Prostate gland (tissue), 2 donors: ENCODE data around the gene PSME2.

ENCODE experiments used
- POLR2A ChIP-seq: fragments of 450-650 bp; IDR thresholded peaks from one replicate; pipeline ENCODE4 v1.6.1; 2016; ENCODE audit warnings: antibody characterized with exemption, mild to moderate bottlenecking
- TF ChIP-seq, protein P1 (sequence below), 4 experiments: fragments of 200-600 bp in 2 of 4; fragments of 450-650 bp in 2 of 4; sonication (generic) in 2 of 4; IDR thresholded peaks; 1 replicate in 3 of 4; 2 replicates in 1 of 4; pipeline ENCODE4 v1.5.1; 2016 to 2019; ENCODE audit warnings: antibody characterized with exemption in 4 of 4, mild to moderate bottlenecking in 2 of 4, moderate library complexity in 2 of 4

DNA sequence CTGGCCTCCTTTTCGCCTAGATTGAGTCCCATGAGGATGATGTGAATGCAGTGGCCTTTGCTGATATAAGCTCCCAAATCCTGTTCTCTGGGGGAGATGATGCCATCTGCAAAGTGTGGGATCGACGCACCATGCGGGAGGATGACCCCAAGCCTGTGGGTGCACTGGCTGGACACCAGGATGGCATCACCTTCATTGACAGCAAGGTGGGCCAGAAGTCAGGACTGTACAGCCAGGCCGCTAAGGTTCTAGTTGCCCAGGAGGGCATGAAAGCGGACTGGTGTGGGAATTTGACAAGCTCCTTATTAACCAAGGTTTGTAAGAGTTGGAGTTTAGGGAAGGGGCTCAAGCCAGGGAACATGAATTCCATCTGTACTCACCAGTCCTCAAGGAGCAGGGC lies 26.7 kb downstream of the PSME2 start:
- TF ChIP-seq, protein P1, sequence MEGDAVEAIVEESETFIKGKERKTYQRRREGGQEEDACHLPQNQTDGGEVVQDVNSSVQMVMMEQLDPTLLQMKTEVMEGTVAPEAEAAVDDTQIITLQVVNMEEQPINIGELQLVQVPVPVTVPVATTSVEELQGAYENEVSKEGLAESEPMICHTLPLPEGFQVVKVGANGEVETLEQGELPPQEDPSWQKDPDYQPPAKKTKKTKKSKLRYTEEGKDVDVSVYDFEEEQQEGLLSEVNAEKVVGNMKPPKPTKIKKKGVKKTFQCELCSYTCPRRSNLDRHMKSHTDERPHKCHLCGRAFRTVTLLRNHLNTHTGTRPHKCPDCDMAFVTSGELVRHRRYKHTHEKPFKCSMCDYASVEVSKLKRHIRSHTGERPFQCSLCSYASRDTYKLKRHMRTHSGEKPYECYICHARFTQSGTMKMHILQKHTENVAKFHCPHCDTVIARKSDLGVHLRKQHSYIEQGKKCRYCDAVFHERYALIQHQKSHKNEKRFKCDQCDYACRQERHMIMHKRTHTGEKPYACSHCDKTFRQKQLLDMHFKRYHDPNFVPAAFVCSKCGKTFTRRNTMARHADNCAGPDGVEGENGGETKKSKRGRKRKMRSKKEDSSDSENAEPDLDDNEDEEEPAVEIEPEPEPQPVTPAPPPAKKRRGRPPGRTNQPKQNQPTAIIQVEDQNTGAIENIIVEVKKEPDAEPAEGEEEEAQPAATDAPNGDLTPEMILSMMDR (IDR thresholded peaks at IDR 0.05), result no peak
- no peak for TF ChIP-seq POLR2A
